Tibial artery (tissue), 4 donors: ENCODE data around the gene NPAS3.

ENCODE experiments used
- DNase-seq, 2 donors: peaks; one replicate each; pipeline ENCODE4 v3.0.0-alpha.2; 2019
- H3K27ac ChIP-seq, 2 donors: fragments of 200-600 bp; sonication (generic) in 1 of 2; 1 replicate in 1 of 2; 2 replicates in 1 of 2; pipeline ENCODE4 v1.5.1; 2018 to 2019; ENCODE audit warnings: mild to moderate bottlenecking in 1 of 2
- H3K27me3 ChIP-seq, 2 donors: fragments of 200-600 bp; sonication (generic) in 1 of 2; one replicate each; pipeline versions ENCODE4 v1.5.1 to v1.6.0; 2016 to 2019
- H3K36me3 ChIP-seq, 3 donors: fragments of 200-600 bp; sonication (generic) in 2 of 3; one replicate each; pipeline ENCODE4 v1.5.1; 2016 to 2019; ENCODE audit warnings: mild to moderate bottlenecking in 2 of 3
- H3K4me1 ChIP-seq, 4 donors: fragments of 200-600 bp; sonication (generic) in 2 of 4; 1 replicate in 3 of 4; 2 replicates in 1 of 4; pipeline ENCODE4 v1.5.1; 2016 to 2019
- H3K4me3 ChIP-seq, 2 donors: fragments of 200-600 bp; sonication (generic) in 1 of 2; 1 replicate in 1 of 2; 2 replicates in 1 of 2; pipeline ENCODE4 v1.5.1; 2018 to 2019; ENCODE audit warnings: mild to moderate bottlenecking in 2 of 2
- H3K9me3 ChIP-seq, 3 donors: fragments of 200-600 bp; sonication (generic) in 1 of 3; one replicate each; pipeline ENCODE4 v1.5.1; 2016 to 2019
- intact Hi-C: fragments of 100-400 bp; cut with DNase I; formaldehyde crosslinking; loops from one replicate; pipeline ENCODE4 v1.15.0; 2023; ENCODE audit warnings: low total_unique reads
- TF ChIP-seq, protein P1 (sequence below), 2 experiments: fragments of 200-600 bp in 1 of 2; fragments of 450-650 bp in 1 of 2; IDR thresholded peaks; one replicate each; pipeline ENCODE4 v1.5.1; 2017 to 2019; ENCODE audit warnings: antibody characterized with exemption in 2 of 2, mild to moderate bottlenecking in 1 of 2, moderate library complexity in 1 of 2

Gene NPAS3

DNA sequence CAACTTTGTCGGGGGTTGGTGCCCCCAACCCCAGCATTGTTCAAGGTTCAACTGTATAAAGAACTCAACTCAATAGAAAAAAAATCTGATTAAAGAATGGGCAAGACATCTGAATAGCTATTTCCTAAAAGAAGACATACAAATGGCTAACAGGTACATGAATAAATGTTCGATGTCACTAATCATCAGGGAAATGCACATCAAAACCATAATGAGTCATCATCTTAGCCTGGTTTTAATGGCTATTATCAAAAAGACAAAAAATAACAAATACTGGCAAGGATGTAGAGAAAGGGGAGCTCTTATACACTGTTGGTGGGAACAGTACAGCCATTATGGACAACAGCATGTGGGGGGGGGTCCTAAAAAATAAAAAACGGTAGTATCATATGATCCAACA is 28.7 kb downstream of the NPAS3 start:
- H3K9me3 ChIP-seq, result no peaks in the 10 kb centered on the region
- H3K27ac ChIP-seq, result no peak overlapping the region
- no peaks in the 10 kb centered on the region for H3K36me3 ChIP-seq
- no peak overlapping the region for H3K4me3 ChIP-seq
- TF ChIP-seq, protein P1, sequence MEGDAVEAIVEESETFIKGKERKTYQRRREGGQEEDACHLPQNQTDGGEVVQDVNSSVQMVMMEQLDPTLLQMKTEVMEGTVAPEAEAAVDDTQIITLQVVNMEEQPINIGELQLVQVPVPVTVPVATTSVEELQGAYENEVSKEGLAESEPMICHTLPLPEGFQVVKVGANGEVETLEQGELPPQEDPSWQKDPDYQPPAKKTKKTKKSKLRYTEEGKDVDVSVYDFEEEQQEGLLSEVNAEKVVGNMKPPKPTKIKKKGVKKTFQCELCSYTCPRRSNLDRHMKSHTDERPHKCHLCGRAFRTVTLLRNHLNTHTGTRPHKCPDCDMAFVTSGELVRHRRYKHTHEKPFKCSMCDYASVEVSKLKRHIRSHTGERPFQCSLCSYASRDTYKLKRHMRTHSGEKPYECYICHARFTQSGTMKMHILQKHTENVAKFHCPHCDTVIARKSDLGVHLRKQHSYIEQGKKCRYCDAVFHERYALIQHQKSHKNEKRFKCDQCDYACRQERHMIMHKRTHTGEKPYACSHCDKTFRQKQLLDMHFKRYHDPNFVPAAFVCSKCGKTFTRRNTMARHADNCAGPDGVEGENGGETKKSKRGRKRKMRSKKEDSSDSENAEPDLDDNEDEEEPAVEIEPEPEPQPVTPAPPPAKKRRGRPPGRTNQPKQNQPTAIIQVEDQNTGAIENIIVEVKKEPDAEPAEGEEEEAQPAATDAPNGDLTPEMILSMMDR (IDR thresholded peaks at IDR 0.05), result no peak
- H3K4me1 ChIP-seq, result no peaks in the 10 kb centered on the region
- no peak for DNase-seq
- intact Hi-C loops, result no loop called here
- no peaks in the 10 kb centered on the region for H3K27me3 ChIP-seq

DNA sequence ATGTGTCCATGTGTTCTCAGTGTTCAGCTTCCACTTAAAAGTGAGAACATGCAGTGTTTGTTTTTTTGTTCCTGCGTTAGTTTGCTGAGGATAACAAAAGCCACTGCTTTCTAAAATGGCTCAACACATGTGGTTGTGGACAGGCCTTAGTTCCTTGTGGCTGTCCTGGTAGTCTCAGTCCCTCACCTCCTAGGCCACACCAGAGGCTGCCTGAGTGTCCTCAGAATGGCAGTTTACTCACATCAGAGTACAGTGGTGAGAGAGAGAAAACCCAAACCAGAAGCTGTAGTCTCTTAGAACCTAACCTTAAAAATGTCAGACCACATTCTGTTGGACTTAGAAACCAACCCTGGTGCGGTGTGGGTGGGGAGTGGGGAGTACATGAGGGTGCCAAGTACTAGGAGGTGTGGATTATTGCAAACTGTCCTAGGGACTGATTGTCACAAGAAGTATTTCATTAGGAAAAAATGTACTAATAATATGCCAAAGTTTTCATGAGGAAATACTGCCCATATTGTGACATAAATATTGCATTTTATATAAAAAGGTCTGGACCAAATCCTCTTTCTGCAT is 30.4 kb downstream of the NPAS3 start:
- intact Hi-C loops, result no loop called here
- Histone ChIP-seq H3K4me3 (no peak overlapping the region), H3K27ac (no peak overlapping the region), H3K9me3 (no peaks in the 10 kb centered on the region), H3K36me3 (no peaks in the 10 kb centered on the region), H3K4me1 (no peaks in the 10 kb centered on the region), H3K27me3 (no peaks in the 10 kb centered on the region)
- TF ChIP-seq, protein P1 (IDR thresholded peaks at IDR 0.05), result no peak
- no peak for DNase-seq

DNA sequence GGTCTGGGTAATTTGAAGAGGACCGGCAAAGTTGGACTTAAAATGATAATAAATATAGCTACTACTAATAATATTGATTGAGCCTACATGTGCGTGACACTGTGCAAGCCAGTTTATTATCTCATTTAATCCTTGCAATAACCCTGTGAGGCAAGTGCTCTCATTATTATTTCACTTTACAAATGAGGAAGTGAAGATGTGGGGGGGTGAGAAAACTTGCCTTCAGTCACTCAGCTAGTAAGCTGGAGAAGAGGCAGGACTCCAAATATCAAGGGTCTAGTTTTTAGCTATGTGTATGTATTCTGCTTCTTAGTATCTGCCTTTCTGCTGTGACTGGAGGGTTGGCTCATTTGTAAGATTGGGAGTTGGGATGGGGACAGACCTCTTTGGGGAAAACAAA is 39.2 kb downstream of the NPAS3 start:
- Histone ChIP-seq H3K27me3 (no peaks in the 10 kb centered on the region), H3K9me3 (no peaks in the 10 kb centered on the region), H3K4me3 (no peak overlapping the region), H3K4me1 (no peaks in the 10 kb centered on the region), H3K36me3 (no peaks in the 10 kb centered on the region), H3K27ac (no peak overlapping the region)
- intact Hi-C loops, result no loop called here
- TF ChIP-seq, protein P1 (IDR thresholded peaks at IDR 0.05), result no peak
- DNase-seq, result no peak

DNA sequence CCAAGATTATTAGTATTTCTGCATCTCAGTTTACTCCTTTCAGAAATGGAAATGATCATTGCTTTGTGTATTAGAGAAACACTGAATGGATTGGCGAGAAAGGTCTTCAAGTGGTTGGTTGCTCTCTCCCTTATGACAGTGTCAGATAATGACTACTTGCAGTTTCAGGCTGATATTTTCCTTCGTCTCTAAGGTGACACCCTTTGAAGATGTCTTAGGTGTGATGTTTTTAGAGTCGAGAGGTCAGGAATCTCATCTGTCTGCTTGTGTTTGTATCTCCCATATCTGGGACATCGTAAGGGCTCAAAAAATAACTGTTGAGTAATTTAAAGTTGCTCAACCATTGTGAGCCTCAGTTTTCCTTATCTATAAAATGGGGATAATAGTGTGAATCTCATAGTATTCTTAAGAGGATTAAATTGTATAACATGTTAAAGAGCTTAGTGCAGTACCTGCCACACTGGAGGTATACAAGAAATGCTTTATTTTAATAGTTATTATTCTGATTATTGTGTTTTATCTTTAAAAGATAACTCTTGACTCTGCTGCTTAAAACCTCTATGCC is 40.1 kb downstream of the NPAS3 start:
- no peak for DNase-seq
- H3K36me3 ChIP-seq, result no peaks in the 10 kb centered on the region
- TF ChIP-seq, protein P1 (IDR thresholded peaks at IDR 0.05), result no peak
- no peaks in the 10 kb centered on the region for H3K27me3 ChIP-seq
- H3K27ac ChIP-seq, result no peak overlapping the region
- intact Hi-C loops, result no loop called here
- no peaks in the 10 kb centered on the region for H3K4me1 ChIP-seq
- H3K9me3 ChIP-seq, result no peaks in the 10 kb centered on the region
- H3K4me3 ChIP-seq, result no peak overlapping the region

DNA sequence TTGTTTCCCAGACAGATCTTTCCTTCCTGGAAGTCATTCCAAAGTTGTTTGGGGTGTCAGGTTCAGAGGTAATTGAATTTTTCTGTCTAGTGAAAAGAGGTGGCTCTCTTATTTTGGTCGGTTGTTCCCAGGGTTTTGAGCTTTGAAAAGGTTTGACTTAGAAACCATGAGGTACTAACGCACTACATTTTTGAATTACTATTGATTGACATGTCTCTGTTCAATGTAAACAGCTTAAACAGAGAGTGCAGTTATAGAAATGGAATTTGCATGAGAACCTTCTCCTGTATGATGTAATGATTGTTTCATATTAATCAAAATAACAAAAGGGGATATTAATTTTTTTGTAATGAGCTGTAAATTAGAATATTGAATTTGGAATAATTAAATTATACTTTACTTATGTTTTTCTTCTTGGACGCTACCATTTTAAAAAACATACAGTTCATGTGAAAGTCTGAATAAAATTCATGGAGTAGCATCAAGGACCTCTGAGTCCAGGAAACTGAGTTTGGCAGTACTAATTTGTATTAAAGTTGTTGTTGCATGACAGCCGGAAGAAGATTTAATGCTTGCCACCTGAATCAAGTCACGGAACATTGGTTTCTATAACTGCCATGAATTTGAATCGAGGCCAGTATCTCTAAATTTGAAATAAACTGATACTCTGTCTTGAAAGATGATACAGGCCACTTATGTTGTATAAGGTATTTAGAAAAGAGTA is 41.7 kb downstream of the NPAS3 start:
- H3K4me3 ChIP-seq, result no peak overlapping the region
- no peak overlapping the region for H3K27ac ChIP-seq
- no peaks in the 10 kb centered on the region for H3K9me3 ChIP-seq
- TF ChIP-seq, protein P1 (IDR thresholded peaks at IDR 0.05), result no peak
- H3K27me3 ChIP-seq, result no peaks in the 10 kb centered on the region
- DNase-seq, result no peak
- intact Hi-C loops, result no loop called here
- H3K4me1 ChIP-seq, result no peaks in the 10 kb centered on the region
- H3K36me3 ChIP-seq, result no peaks in the 10 kb centered on the region
